ENCODE measurements around the gene PDE4D. TPM values are rescaled to one million over a fixed set of nuclear protein-coding genes. Genes with fewer than 3 reads are reported as not detected.
"Not testable (repeated sequence)": the region's sequence is repeated elsewhere in the genome, so short reads cannot be mapped to it uniquely, and the experiment has no call there.

Gene PDE4D
- total RNA-seq, 1 experiment from 2014 or later = 11.6 TPM

DNA sequence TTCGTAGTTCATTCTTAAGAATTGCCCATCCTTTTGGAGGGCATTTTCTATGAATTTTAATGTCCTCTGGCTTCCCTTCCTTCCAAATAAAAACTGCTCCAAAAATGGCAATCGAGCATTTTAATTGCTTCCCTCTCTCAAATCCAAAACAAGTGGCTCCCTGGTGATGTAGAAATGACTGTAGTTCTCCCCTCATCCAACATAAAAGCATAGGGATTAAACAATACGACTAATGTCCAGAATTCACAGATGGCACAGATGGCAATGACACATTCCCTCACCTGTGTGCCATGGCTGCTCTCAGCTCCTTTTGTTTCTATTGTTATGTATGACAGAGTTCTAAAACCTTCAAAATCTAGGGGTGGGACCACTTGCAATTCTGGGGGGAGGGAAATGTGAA lies 893.3 kb downstream of the PDE4D start:
- no peak for DNase-seq
- TF ChIP-seq, protein P1, sequence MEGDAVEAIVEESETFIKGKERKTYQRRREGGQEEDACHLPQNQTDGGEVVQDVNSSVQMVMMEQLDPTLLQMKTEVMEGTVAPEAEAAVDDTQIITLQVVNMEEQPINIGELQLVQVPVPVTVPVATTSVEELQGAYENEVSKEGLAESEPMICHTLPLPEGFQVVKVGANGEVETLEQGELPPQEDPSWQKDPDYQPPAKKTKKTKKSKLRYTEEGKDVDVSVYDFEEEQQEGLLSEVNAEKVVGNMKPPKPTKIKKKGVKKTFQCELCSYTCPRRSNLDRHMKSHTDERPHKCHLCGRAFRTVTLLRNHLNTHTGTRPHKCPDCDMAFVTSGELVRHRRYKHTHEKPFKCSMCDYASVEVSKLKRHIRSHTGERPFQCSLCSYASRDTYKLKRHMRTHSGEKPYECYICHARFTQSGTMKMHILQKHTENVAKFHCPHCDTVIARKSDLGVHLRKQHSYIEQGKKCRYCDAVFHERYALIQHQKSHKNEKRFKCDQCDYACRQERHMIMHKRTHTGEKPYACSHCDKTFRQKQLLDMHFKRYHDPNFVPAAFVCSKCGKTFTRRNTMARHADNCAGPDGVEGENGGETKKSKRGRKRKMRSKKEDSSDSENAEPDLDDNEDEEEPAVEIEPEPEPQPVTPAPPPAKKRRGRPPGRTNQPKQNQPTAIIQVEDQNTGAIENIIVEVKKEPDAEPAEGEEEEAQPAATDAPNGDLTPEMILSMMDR (IDR thresholded peaks at IDR 0.05; ENCODE audit: unreplicated experiment) = no peak
- no TSS peak for BruUV-seq (replicated peaks)
- H3K36me3 Mint-ChIP-seq (ENCODE audit: insufficient read depth, unreplicated experiment) = no peaks in the 10 kb centered on the region
- H3K4me1 Mint-ChIP-seq (ENCODE audit: low read depth, unreplicated experiment) = no peaks in the 10 kb centered on the region
- intact Hi-C loops (cut with micrococcal nuclease; ENCODE audit: unreplicated experiment) = no loop called here
- no peak overlapping the region for H3K27ac Mint-ChIP-seq (ENCODE audit: unreplicated experiment)
- H3K4me3 Mint-ChIP-seq (ENCODE audit: low read depth, unreplicated experiment) = no peak overlapping the region
- no peaks in the 10 kb centered on the region for H3K27me3 Mint-ChIP-seq (ENCODE audit: unreplicated experiment)
- CTCF ChIA-PET = no interaction called here
- no peaks in the 10 kb centered on the region for H3K9me3 Mint-ChIP-seq (ENCODE audit: low read depth, unreplicated experiment)

DNA sequence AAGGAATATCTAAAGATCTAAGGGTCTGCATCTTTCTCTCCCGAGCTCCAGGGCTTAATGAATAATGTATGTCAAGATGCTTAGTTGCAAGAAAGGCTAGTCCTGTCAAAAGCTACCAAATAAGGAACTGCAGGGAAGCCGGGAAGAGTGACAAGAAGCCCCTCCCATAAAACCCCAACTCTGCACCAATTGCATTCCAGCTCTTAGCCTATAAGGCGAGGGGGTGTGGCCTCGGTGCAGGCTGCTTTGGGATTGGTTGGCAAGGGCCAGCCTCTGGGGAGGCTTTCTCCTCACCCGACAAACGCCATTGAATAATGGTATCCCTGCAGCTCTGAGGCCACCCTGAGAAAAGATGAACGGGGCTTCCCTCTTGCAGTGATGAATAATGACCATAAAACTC lies 893.7 kb downstream of the PDE4D start:
- no peaks in the 10 kb centered on the region for H3K4me1 Mint-ChIP-seq (ENCODE audit: low read depth, unreplicated experiment)
- no TSS peak for BruUV-seq (replicated peaks)
- no peak overlapping the region for H3K27ac Mint-ChIP-seq (ENCODE audit: unreplicated experiment)
- no peak for DNase-seq
- no peak overlapping the region for H3K4me3 Mint-ChIP-seq (ENCODE audit: low read depth, unreplicated experiment)
- intact Hi-C loops (cut with micrococcal nuclease; ENCODE audit: unreplicated experiment) = no loop called here
- H3K36me3 Mint-ChIP-seq (ENCODE audit: insufficient read depth, unreplicated experiment) = no peaks in the 10 kb centered on the region
- CTCF ChIA-PET = no interaction called here
- H3K27me3 Mint-ChIP-seq (ENCODE audit: unreplicated experiment) = no peaks in the 10 kb centered on the region
- TF ChIP-seq, protein P1 (IDR thresholded peaks at IDR 0.05; ENCODE audit: unreplicated experiment) = no peak
- H3K9me3 Mint-ChIP-seq (ENCODE audit: low read depth, unreplicated experiment) = no peaks in the 10 kb centered on the region

DNA sequence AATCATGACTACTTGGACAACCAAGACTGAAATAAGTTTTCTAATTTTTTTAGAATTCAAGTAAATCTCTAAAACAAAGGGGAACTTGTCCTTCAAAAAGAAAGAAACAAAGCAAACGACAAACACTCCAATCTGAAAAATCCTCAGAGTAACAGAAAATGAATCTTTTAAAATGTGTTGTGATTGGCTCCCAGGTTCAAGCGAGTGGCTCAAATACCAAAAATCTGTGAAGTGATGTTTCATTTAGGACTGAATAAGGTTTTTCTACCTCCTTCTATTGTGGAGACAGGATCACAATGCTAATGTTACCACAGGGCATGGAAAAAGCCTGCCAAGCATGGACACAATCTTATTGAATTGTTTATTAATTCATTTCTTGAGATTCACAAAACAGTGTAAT lies 895.0 kb downstream of the PDE4D start:
- no peaks in the 10 kb centered on the region for H3K9me3 Mint-ChIP-seq (ENCODE audit: low read depth, unreplicated experiment)

DNA sequence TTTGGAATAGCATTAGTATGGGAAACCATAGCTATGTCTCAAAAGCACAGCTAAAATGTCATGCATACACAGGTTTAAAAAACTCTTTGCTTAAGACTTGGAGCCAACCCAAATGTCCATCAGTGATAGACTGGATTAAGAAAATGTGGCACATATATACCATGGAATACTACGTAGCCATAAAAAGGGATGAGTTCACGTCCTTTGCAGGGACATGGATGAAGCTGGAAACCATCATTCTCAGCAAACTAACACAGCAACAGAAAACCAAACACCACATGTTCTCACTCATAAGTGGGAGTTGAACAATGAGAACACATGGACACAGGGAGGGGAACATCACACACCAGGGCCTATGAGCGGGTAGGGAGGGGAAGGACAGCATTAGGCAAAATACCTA lies 897.7 kb downstream of the PDE4D start:
- H3K4me1 Mint-ChIP-seq (ENCODE audit: low read depth, unreplicated experiment); H3K36me3 Mint-ChIP-seq (ENCODE audit: insufficient read depth, unreplicated experiment); intact Hi-C loops (cut with micrococcal nuclease; ENCODE audit: unreplicated experiment); H3K27me3 Mint-ChIP-seq (ENCODE audit: unreplicated experiment); H3K4me3 Mint-ChIP-seq (ENCODE audit: low read depth, unreplicated experiment); H3K9me3 Mint-ChIP-seq (ENCODE audit: low read depth, unreplicated experiment); DNase-seq; BruUV-seq (replicated peaks); H3K27ac Mint-ChIP-seq (ENCODE audit: unreplicated experiment): not testable (repeated sequence)
- CTCF ChIA-PET = interaction anchor here (1.1 kb wide), 1 partner anchor 116 kb away, joined by 3 read pairs; no protein-coding TSS in a partner anchor

More for the DNA sequence above, 895.0 kb downstream of the PDE4D start:
- Mint-ChIP-seq H3K4me3 (ENCODE audit: low read depth, unreplicated experiment) (no peak overlapping the region), H3K27me3 (ENCODE audit: unreplicated experiment) (no peaks in the 10 kb centered on the region), H3K27ac (ENCODE audit: unreplicated experiment) (no peak overlapping the region), H3K36me3 (ENCODE audit: insufficient read depth, unreplicated experiment) (no peaks in the 10 kb centered on the region), H3K4me1 (ENCODE audit: low read depth, unreplicated experiment) (no peaks in the 10 kb centered on the region)
- no peak for DNase-seq
- intact Hi-C loops (cut with micrococcal nuclease; ENCODE audit: unreplicated experiment) = no loop called here
- CTCF ChIA-PET = interaction anchor here (1.2 kb wide), 1 partner anchor 13 kb away, joined by 3 read pairs; no protein-coding TSS in a partner anchor
- BruUV-seq (replicated peaks) = no TSS peak
- TF ChIP-seq, protein P1 (IDR thresholded peaks at IDR 0.05; ENCODE audit: unreplicated experiment) = no peak

DNA sequence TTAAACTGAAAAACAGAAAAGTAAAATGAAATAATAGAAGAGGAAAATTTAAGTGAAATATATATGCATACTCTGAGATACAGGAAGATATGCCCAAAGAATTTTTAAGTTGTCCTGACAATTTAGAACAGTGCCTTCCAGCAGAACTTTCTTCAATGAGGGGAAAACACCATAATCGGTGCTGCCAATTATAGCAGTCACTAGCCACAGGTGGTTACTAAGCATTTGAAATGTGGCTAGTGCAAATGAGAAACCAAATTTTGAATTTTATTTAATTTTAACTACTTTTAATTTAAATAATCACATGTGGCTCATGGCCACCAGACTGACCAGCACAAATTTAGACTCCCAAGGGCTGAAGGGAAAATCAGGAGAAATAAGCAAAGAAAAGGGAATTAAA lies 900.1 kb downstream of the PDE4D start:
- no peaks in the 10 kb centered on the region for H3K4me1 Mint-ChIP-seq (ENCODE audit: low read depth, unreplicated experiment)
- CTCF ChIA-PET = no interaction called here
- H3K27me3 Mint-ChIP-seq (ENCODE audit: unreplicated experiment) = no peaks in the 10 kb centered on the region
- intact Hi-C loops (cut with micrococcal nuclease; ENCODE audit: unreplicated experiment) = no loop called here
- TF ChIP-seq, protein P1 (IDR thresholded peaks at IDR 0.05; ENCODE audit: unreplicated experiment) = no peak
- H3K27ac Mint-ChIP-seq (ENCODE audit: unreplicated experiment) = no peak overlapping the region
- H3K4me3 Mint-ChIP-seq (ENCODE audit: low read depth, unreplicated experiment) = no peak overlapping the region
- no TSS peak for BruUV-seq (replicated peaks)
- no peak for DNase-seq
- H3K36me3 Mint-ChIP-seq (ENCODE audit: insufficient read depth, unreplicated experiment) = no peaks in the 10 kb centered on the region
- H3K9me3 Mint-ChIP-seq (ENCODE audit: low read depth, unreplicated experiment) = no peaks in the 10 kb centered on the region

Measured in Calu3 (cell line).